ENCODE data around the gene FAM83G.

DNA sequence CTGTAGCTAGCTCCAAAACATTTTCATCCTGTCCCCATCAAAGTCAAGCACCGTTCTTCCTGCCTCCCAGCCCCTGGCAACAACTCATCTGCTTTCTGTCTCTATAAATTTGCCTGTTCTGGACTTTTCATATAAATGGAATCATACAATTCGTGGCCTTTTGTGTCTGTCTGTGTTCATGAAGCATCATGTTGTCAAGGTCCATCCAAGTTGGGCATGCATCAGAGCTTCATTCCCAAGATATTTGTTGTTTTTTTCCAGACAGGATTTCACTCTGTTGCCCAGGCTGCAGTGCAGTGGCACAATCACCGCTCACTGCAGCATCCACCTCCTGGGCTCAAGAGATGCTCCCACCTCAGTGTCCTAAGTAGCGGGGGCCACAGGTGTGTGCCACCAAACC is 46.7 kb downstream of the FAM83G start:
- TF ChIP-seq, protein P1, sequence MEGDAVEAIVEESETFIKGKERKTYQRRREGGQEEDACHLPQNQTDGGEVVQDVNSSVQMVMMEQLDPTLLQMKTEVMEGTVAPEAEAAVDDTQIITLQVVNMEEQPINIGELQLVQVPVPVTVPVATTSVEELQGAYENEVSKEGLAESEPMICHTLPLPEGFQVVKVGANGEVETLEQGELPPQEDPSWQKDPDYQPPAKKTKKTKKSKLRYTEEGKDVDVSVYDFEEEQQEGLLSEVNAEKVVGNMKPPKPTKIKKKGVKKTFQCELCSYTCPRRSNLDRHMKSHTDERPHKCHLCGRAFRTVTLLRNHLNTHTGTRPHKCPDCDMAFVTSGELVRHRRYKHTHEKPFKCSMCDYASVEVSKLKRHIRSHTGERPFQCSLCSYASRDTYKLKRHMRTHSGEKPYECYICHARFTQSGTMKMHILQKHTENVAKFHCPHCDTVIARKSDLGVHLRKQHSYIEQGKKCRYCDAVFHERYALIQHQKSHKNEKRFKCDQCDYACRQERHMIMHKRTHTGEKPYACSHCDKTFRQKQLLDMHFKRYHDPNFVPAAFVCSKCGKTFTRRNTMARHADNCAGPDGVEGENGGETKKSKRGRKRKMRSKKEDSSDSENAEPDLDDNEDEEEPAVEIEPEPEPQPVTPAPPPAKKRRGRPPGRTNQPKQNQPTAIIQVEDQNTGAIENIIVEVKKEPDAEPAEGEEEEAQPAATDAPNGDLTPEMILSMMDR (IDR thresholded peaks at IDR 0.05): no peak
- no peak for TF ChIP-seq POLR2A (IDR thresholded peaks at IDR 0.05)
